Measurements from ENCODE around the gene CEACAM1.

DNA sequence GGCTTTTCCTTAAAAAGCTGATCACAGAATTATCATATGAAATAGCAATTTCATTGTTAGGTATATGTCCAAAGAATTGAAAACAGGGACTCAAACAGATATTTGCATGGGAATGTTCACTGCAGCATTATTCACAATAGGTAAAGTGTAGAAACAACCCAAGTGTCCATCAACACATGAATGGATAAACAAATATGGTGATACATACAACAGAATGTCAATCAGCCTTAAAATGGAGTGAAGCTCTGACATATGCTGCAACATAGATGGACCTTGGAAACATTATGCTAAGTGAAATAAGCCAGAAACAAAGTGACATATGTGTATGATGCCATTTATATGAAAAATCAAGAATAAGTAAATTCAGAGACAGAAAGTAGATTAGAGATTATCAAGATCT is 6.1 kb upstream of the CEACAM1 start:
- TF ChIP-seq POLR2A (IDR thresholded peaks at IDR 0.05): no peak
- no peak for TF ChIP-seq POLR2AphosphoS5 (IDR thresholded peaks at IDR 0.05)

Measured in breast epithelium (tissue), 3 donors.